Trophoblast cell (in vitro differentiated cells and primary cell): ENCODE data around the gene DVL3.
"Not testable (repeated sequence)": the region's sequence is repeated elsewhere in the genome, so short reads cannot be mapped to it uniquely, and the experiment has no call there.

Experiments
- DNase-seq, 2 donors: peaks; one replicate each; pipeline ENCODE4 v3.0.0-alpha.2; 2016
- H2AFZ ChIP-seq: 2 replicates; pipeline ENCODE4 v1.6.1; 2013; ENCODE audit warnings: low read length, moderate library complexity, mild to moderate bottlenecking; ENCODE audit not compliant: insufficient read depth, poor library complexity
- H2AK5ac ChIP-seq: 2 replicates; pipeline ENCODE4 v1.6.1; 2013; ENCODE audit warnings: mild to moderate bottlenecking, low read length
- H2BK120ac ChIP-seq: 2 replicates; pipeline ENCODE4 v1.6.1; 2013; ENCODE audit warnings: low read length, mild to moderate bottlenecking, moderate library complexity; ENCODE audit not compliant: insufficient read depth, poor library complexity
- H2BK12ac ChIP-seq: 2 replicates; pipeline ENCODE4 v1.6.1; 2013; ENCODE audit warnings: mild to moderate bottlenecking, low read length, moderate library complexity
- H2BK5ac ChIP-seq: 2 replicates; pipeline ENCODE4 v1.6.1; 2013; ENCODE audit warnings: low read length, low read depth, moderate library complexity, mild to moderate bottlenecking; ENCODE audit not compliant: poor library complexity
- H3K14ac ChIP-seq: 2 replicates; pipeline ENCODE4 v1.6.1; 2013; ENCODE audit warnings: mild to moderate bottlenecking, low read length
- H3K18ac ChIP-seq: 2 replicates; pipeline ENCODE4 v1.6.1; 2013; ENCODE audit warnings: mild to moderate bottlenecking, low read length
- H3K23ac ChIP-seq: 2 replicates; pipeline ENCODE4 v1.6.1; 2013; ENCODE audit warnings: low read length
- H3K27ac ChIP-seq: 2 replicates; pipeline ENCODE4 v1.5.1; 2013; ENCODE audit warnings: low read depth, mild to moderate bottlenecking, inconsistent platforms, low read length, moderate library complexity
- H3K27me3 ChIP-seq: 2 replicates; pipeline ENCODE4 v1.6.1; 2013; ENCODE audit warnings: inconsistent platforms, mild to moderate bottlenecking, low read length, moderate library complexity; ENCODE audit not compliant: insufficient read depth
- H3K36me3 ChIP-seq, 2 experiments: 1 replicate in 1 of 2; 2 replicates in 1 of 2; pipeline ENCODE4 v1.6.1; 2013; ENCODE audit warnings: low read length in 2 of 2, mild to moderate bottlenecking in 2 of 2, moderate library complexity in 1 of 2; ENCODE audit not compliant: insufficient read depth in 2 of 2, control insufficient read depth in 1 of 2
- H3K4ac ChIP-seq: 2 replicates; pipeline ENCODE4 v1.6.1; 2013; ENCODE audit warnings: low read depth, mild to moderate bottlenecking, low read length, moderate library complexity
- H3K4me1 ChIP-seq, 2 experiments: 1 replicate in 1 of 2; 2 replicates in 1 of 2; pipeline ENCODE4 v1.6.1; 2013; ENCODE audit warnings: low read length in 2 of 2, mild to moderate bottlenecking in 2 of 2, moderate library complexity in 1 of 2; ENCODE audit not compliant: insufficient read depth in 2 of 2, control insufficient read depth in 1 of 2
- H3K4me2 ChIP-seq: 2 replicates; pipeline ENCODE4 v1.6.1; 2013; ENCODE audit warnings: inconsistent platforms, mild to moderate bottlenecking, low read length, moderate library complexity
- H3K4me3 ChIP-seq: 2 replicates; pipeline ENCODE4 v1.5.1; 2013; ENCODE audit warnings: mild to moderate bottlenecking, low read depth, low read length, inconsistent platforms
- H3K79me1 ChIP-seq: one replicate; pipeline ENCODE4 v1.6.1; 2013; ENCODE audit warnings: low read length
- H3K79me2 ChIP-seq: 2 replicates; pipeline ENCODE4 v1.6.1; 2013; ENCODE audit warnings: low read length, mild to moderate bottlenecking; ENCODE audit not compliant: control insufficient read depth, insufficient read depth, poor library complexity
- H3K9ac ChIP-seq: 2 replicates; pipeline ENCODE4 v1.6.1; 2013; ENCODE audit warnings: mild to moderate bottlenecking, low read length
- H3K9me3 ChIP-seq: 2 replicates; pipeline ENCODE4 v1.6.1; 2013; ENCODE audit warnings: low read depth, mild to moderate bottlenecking, control low read depth, inconsistent platforms, low read length; ENCODE audit not compliant: insufficient read depth
- H4K12ac ChIP-seq: 2 replicates; pipeline ENCODE4 v1.6.1; 2013; ENCODE audit warnings: low read depth, mild to moderate bottlenecking, low read length, moderate library complexity
- H4K8ac ChIP-seq: 2 replicates; pipeline ENCODE4 v1.6.1; 2013; ENCODE audit warnings: low read depth, mild to moderate bottlenecking, low read length, moderate library complexity
- H4K91ac ChIP-seq: one replicate; pipeline ENCODE4 v1.6.1; 2013; ENCODE audit warnings: low read depth, mild to moderate bottlenecking, low read length, moderate library complexity
- WGBS: extraction: QIAGEN DNeasy Blood & Tissue Kit; methylation state at CpG from one replicate; pipeline ENCODE4 v1.1.7; 2013; ENCODE audit warnings: missing lambda C conversion rate; ENCODE audit not compliant: insufficient read length, insufficient coverage; ENCODE audit errors: extremely low coverage; 5-methylcytosine and 5-hydroxymethylcytosine counted together

Gene DVL3

DNA sequence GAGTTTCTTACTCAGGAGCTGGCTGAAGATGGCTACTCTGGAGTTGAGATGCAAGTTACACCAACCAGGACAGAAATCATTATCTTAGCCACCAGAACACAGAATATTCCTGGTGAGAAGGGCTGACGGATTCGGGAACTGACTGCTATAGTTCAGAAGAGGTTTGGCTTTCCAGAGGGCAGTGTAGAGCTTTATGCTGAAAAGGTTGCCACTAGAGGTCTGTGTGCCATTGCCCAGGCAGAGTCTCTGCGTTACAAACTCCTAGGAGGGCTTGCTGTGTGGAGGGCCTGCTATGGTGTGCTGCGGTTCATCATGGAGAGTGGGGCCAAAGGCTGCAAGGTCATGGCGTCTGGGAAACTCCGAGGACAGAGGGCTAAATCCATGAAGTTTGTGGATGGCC is 5.4 kb upstream of the DVL3 start:
- H3K27me3 ChIP-seq, H4K12ac ChIP-seq, H2AFZ ChIP-seq, H3K14ac ChIP-seq, H3K23ac ChIP-seq, H2BK12ac ChIP-seq, H3K4me2 ChIP-seq, H3K79me1 ChIP-seq, H2BK120ac ChIP-seq, H3K4me1 ChIP-seq, DNase-seq, H3K4me3 ChIP-seq, H2AK5ac ChIP-seq, H2BK5ac ChIP-seq, H4K91ac ChIP-seq, H3K9ac ChIP-seq, H3K4ac ChIP-seq, H3K79me2 ChIP-seq, H3K27ac ChIP-seq, H3K9me3 ChIP-seq, H3K18ac ChIP-seq, H4K8ac ChIP-seq: not testable (repeated sequence)
- WGBS = no CpG with 5 or more reads among the region's 6 CpGs
- H3K36me3 ChIP-seq = peaks cover 0 to 13% of the 10 kb centered on the region in 2 experiments

GRCh38 chr3:184155644-184156521 is 706 bp downstream of the DVL3 start:
- DNase-seq = peak in 1 of 2 donors; percentile 52
- WGBS = no CpG with 5 or more reads among the region's 47 CpGs
- H3K4ac ChIP-seq = peak overlapping the region; percentile 91
- H2AK5ac ChIP-seq = peak overlapping the region; percentile 97
- no peak overlapping the region for H3K23ac ChIP-seq
- H3K18ac ChIP-seq = peak overlapping the region; percentile 99
- H3K27me3 ChIP-seq = no peaks in the 10 kb centered on the region
- H3K4me2 ChIP-seq = peak overlapping the region; percentile 87
- peak overlapping the region; percentile 40 for H4K12ac ChIP-seq
- no peaks in the 10 kb centered on the region for H3K9me3 ChIP-seq
- peak overlapping the region; percentile 98 for H3K14ac ChIP-seq
- H2BK12ac ChIP-seq = peak overlapping the region; percentile 81
- H3K79me2 ChIP-seq = peaks cover 33% of the 10 kb centered on the region
- peak overlapping the region; percentile 97 for H2BK120ac ChIP-seq
- H4K8ac ChIP-seq = peak overlapping the region; percentile 95
- peak overlapping the region; percentile 96 for H3K9ac ChIP-seq
- H4K91ac ChIP-seq = peak overlapping the region; percentile 98
- H3K36me3 ChIP-seq = peaks cover 0 to 4% of the 10 kb centered on the region in 2 experiments
- peaks cover 34% of the 10 kb centered on the region for H3K79me1 ChIP-seq
- H3K4me3 ChIP-seq = peak overlapping the region; percentile 97
- H3K4me1 ChIP-seq = peaks cover 5 to 19% of the 10 kb centered on the region in 2 experiments
- peak overlapping the region; percentile 98 for H2BK5ac ChIP-seq
- H2AFZ ChIP-seq = peak overlapping the region; percentile 69
- peak overlapping the region; percentile 97 for H3K27ac ChIP-seq

GRCh38 chr3:184156522-184156955 is 1.4 kb downstream of the DVL3 start:
- Histone ChIP-seq H3K4me1 (peaks cover 7 to 22% of the 10 kb centered on the region in 2 experiments), H3K79me2 (peaks cover 34% of the 10 kb centered on the region), H3K27ac (peak overlapping the region; percentile 97), H4K8ac (peak overlapping the region; percentile 95), H2AFZ (peak overlapping the region; percentile 40), H3K36me3 (peaks cover 0 to 4% of the 10 kb centered on the region in 2 experiments), H4K12ac (peak overlapping the region; percentile 18), H2AK5ac (peak overlapping the region; percentile 1), H4K91ac (peak overlapping the region; percentile 98), H2BK120ac (peak overlapping the region; percentile 97), H2BK5ac (peak overlapping the region; percentile 98), H3K18ac (peak overlapping the region; percentile 80), H3K4ac (peak overlapping the region; percentile 91), H3K14ac (peak overlapping the region; percentile 98), H3K9ac (peak overlapping the region; percentile 96), H3K79me1 (peaks cover 35% of the 10 kb centered on the region), H3K9me3 (no peaks in the 10 kb centered on the region), H3K4me3 (peak overlapping the region; percentile 97), H3K27me3 (no peaks in the 10 kb centered on the region), H3K4me2 (peak overlapping the region; percentile 87), H3K23ac (no peak overlapping the region), H2BK12ac (peak overlapping the region; percentile 7)
- WGBS = no CpG with 5 or more reads among the region's 6 CpGs
- peak; percentile 20 to 27 for DNase-seq

DNA sequence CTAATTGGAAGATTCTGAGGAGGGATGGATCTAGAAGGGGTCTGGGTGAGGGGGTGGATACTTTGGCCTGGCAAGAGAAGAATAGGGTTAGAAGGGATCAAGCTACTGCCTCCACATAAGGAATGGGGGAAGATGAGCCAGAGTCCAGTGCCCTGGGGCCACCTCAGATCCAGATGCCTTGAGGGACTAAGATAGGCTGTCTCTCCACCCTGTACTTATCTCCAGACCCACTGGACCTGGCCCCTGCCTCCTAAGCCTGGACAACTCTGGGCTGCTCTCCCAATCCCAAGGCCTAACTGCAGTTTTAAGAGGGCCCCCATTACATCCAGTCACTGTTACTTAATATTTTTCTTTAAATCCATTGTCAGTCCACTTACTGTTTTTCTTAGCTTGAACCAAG is 2.0 kb downstream of the DVL3 start:
- Histone ChIP-seq H4K91ac (peak overlapping the region; percentile 98), H3K14ac (peak overlapping the region; percentile 98), H2BK120ac (peak overlapping the region; percentile 97), H3K27me3 (no peaks in the 10 kb centered on the region), H3K9ac (peak overlapping the region; percentile 96), H3K18ac (peak overlapping the region; percentile 80), H3K36me3 (peaks cover 0 to 4% of the 10 kb centered on the region in 2 experiments), H3K9me3 (peaks cover under 1% of the 10 kb centered on the region), H2BK12ac (no peak overlapping the region), H4K12ac (no peak overlapping the region), H2AFZ (no peak overlapping the region), H3K79me2 (peaks cover 34% of the 10 kb centered on the region), H3K79me1 (peaks cover 35% of the 10 kb centered on the region), H4K8ac (no peak overlapping the region), H3K4me2 (peak overlapping the region; percentile 87), H2AK5ac (no peak overlapping the region), H3K23ac (peak overlapping the region; percentile 28), H3K27ac (peak overlapping the region; percentile 97), H3K4me1 (peaks cover 7 to 24% of the 10 kb centered on the region in 2 experiments), H3K4me3 (peak overlapping the region; percentile 97), H3K4ac (peak overlapping the region; percentile 38), H2BK5ac (peak overlapping the region; percentile 98)
- DNase-seq = peak; percentile 28 to 37
